NCI-H2171 (cell line): ENCODE measurements around the gene RNF146.
"Not testable (repeated sequence)": the region's sequence is repeated elsewhere in the genome, so short reads cannot be mapped to it uniquely, and the experiment has no call there.

ENCODE experiments used
- DNase-seq: peaks from one replicate; lab custom pipeline; 2025; lab: John Stamatoyannopoulos, UW

RNF146 gene

GRCh38 chr6:127288705-127289104, 22.0 kb downstream of the RNF146 start:
- no peak for DNase-seq

DNA sequence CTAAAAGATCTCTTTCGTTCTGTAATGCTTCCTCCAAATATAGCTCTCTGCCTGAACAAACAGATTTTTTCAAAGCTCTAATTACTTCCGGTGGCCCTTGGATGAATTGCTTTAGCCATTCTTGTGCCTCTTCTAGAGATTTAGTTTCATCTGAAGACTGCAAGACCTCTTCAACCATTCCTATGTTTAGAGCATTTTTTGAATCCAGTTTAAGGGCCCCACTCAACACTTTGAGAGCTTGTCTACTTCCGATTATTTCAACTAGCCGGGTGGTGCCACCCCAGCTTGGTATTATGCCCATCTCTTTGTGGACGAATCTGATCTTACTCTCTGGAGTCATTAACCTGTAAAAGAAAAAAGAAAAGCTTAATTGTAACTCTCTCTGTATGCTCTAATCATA, 23.3 kb downstream of the RNF146 start:
- DNase-seq = no peak

DNA sequence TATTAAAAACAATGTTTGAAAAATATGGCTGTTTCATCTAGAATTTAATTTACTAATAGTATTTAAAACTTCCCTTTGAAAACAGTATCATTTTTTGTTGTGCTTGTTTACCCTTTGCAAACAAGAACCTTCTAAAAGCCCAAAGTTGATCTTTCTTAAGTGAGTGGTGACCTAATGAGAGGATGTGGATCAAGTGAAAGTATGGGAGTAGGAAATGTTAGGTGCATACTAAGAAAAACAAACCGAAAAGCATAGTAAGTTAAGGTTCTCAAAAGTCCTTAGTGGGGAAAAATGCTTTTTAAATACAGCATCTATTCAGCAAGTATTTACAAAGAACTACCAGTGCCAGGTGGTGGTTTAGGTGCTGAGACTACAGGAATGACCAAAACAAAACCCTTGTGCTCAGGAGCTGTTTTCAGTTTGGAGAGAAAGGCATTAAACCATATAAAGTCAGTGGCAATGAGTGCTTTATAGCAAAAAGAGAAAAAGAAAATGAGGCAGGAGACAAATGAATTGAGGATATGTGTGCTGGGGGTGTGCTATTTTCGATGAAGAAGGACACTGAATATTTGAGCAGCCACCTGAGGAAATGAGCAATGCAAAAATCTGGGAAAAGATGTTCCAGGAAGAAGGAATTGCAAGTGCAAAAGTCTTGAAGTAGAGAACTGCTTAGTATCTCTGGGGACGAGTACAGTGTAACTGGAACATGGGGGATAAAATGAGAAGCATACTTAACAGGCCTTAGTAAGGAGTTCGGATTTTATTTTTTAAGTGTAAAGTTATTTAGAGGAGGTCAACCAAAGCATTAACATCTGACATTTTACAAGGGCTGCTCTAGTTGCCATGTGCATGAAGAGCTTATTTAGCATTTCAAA, 24.0 kb downstream of the RNF146 start:
- DNase-seq = no peak

GRCh38 chr6:127291495-127291894, 24.8 kb downstream of the RNF146 start:
- DNase-seq = no peak

DNA sequence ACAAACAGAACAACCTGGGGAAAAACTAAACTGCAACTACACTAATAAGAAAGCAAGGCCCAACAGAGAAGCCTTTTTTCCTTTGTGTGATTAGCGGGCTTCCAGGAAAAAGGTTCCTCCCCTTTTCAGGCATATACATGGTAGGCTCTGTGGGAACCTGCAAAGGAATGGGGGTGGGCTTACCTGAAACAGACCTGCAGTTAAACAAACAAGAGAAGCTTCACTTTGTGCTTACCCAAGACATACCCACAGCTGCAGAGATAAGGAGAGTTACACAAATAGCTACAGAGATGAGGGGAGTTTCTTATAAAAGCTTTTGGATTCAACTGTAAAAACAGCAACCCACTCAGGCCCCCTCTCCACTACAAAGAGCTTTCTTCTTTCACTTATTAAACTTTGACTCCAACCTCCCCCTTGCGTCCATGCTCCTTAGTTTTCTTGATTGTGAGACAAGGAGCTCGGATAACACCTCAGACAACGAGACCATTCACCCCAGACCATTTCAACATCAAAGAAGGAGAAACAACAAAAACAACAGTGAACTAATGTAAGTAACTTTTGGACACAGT, 30.9 kb downstream of the RNF146 start:
- DNase-seq = no peak

- DNase-seq = no peak
Measured at GRCh38 chr6:127298475-127298874, 31.8 kb downstream of the RNF146 start.

DNA sequence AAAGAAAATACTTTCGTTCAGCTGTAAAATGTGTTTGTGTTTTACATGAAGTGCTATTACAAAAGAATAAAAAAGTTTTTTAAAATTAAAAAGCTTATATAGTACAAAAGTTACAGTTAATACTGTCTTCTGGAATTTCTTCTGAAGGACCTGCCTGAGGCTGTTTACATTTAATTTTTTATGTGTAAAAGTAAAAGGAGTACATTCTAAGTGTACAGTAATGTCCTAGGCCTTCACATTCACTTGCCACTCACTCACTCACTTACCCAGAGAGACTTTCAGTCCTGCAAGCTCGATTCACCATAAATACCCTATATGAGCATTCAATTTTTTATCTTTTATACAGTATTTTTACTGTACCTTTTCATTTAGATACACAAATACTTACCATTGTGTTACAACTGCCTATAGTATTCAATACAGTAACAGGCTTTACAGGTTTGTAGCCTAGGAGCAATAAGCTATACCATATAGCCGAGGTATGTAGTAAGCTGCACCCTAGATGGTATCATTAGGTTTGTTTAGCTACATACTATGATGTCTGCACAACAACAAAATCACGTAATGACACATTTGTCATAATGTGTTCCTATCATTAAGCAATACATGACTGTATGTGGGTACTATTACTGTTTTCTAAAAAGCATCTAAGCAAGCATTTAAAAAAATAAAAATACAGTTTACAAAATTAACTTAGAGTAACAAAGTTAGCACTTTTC, 33.0 kb downstream of the RNF146 start:
- DNase-seq = no peak

- DNase-seq = no peak
Measured at GRCh38 chr6:127300411-127300810, 33.7 kb downstream of the RNF146 start.

DNA sequence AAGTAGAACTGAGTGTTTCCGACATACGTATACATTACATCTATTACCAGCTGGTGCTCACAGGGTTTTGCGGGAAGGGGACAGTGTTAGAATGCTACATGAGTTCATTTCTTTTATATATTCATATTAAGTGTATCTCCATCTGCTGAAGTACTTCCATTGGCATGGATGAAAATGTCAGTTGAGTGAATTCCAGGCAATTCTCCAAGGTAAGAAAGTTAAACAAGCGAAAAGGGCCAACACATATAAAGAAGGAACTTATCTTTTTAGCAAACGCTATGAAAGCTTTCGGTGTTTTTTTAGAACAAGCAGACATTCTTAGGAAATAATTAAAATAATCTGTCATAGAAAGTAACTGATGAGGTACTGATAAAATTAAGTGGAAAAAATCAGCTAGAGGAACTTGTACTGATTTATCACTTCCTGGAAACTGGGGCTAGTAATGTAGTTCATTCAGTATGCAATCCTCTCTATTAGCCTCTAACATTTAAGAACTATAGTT, 34.6 kb downstream of the RNF146 start:
- DNase-seq = no peak

DNA sequence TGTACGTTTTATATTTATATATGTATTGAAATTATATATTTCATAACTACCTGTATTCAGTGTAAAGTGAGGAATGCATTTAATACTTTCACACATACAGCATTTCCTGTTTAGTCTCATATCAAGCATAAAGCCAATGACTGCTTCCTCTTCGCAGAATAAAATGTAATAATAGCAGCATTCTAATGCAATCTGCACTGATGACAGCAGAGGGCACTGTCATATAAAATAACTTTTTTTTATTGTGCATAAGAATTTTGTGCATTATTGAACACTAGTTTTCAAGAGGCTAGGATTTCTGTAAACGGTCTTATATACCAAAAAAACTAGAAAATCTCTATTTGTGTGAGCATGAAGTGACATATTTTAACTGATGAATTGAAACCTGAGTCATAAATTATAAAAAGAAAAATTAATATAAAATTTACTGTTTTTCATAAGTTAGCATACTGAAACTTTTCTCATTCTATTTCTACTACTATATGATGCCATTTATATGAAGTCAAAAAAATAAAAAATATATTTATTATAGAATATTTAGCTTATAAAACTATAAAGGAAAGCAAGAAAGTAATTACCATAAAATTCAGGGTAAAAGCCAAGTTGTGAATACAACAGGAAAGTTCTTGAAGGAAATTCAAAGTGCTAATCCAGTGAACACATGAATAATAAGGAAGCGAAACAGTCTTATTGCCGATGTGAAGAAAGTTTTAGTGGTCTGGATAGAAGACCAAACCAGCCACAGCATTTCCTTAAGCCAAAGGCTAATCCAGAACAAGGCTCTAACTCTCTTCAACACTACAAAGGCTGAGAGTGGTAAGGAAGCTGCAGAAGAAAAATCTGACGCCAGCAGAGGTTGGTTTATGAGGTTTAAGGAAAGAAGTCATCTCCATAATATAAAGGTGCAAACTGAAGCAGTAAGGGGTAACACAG, 36.3 kb downstream of the RNF146 start:
- DNase-seq = no peak

DNA sequence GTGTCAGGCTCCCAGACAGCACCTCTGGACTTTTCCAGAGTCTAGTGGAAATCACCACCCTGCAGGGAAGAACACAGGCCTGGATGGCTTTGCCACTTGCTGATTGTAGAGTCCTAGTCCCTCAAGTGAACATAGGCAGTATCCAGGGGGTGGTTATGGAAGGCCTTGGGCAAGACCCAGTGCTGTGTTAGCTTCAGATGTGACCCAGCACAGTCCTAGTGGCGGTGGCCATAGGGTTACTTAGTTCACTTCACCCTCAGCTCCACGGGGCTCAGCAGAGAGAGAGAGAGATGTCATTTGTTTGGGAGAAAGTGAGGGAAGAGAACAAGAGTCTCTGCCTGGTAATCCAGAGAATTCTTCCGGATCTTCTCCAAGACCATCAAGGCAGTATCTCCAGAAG, 37.3 kb downstream of the RNF146 start:
- no peak for DNase-seq

DNA sequence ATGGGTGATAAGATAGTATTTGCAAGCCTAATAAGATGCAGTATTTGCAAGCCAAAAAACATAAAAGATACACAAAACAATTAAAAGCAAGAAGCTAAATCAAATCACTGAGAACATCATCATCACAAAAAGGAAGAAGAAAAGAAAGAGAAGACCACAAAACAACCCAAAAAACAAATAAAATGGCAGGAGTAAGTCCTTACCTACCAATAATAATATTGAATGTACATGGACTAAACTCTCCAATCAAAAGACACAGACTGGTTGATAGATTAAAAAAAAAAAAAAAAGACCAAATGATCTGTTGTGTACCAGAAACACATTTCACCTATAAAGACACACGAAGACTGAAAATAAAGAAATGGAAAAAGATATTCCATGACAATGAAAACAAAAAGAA, 39.1 kb downstream of the RNF146 start:
- no peak for DNase-seq

- DNase-seq = no peak
Measured at GRCh38 chr6:127317388-127318128, 50.9 kb downstream of the RNF146 start.

DNA sequence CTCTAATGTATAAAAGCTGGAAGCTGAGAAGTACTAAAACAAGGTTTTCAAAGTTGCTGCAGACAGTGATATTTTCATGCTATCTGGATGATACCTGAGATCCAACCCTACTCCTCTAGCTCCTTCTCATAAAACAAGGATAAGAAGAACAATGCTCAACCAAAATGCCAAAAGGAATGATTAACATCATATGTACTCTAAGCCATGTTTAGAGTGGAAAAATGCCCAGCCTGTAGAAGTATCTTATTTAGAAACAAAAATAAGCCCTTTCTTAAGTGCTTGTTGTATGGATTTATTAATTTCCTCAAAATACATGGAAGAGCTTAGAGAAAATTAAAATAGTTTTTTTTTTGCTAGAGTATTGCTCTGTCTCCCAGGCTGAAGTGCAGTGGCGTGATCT, 53.0 kb downstream of the RNF146 start:
- no peak for DNase-seq

DNA sequence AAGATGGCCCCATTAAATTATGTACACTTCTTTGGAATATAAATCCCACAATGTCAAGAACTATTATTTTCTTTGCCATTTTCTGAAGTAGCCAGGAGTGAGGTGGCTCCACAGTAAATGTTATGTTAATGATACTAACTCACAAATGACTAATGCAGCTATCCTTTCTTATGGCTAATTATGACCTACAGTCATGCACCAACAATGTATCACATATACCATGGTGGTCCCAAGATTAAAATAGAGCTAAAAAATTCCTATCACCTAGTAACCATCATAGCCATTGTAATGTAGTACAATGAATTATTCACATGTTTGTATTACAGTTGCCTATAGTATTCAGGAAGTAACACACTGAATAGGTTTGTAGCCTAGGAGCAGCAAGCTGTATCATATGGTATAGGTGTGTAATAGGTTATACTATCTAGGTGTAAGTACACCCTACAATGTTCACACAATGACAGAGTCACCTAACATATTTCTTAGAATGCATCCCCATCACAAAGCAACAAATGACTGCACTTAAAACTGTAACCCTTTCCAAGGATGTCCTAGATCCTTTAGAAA, 61.5 kb downstream of the RNF146 start:
- no peak for DNase-seq

- DNase-seq = not testable (repeated sequence)
Measured at GRCh38 chr6:127331256-127331655, 64.6 kb downstream of the RNF146 start.

GRCh38 chr6:127332383-127332961, 65.8 kb downstream of the RNF146 start:
- no peak for DNase-seq
